GM19043 (cell line): Measurements from ENCODE around the gene SLC29A1.
"Not testable (repeated sequence)": the region's sequence is repeated elsewhere in the genome, so short reads cannot be mapped to it uniquely, and the experiment has no call there.

Source experiments
- ATAC-seq: cut with Tn5 transposase; IDR thresholded peaks from one replicate; pipeline ENCODE4 v1.9.1; 2021; ENCODE audit warnings: low read depth; ENCODE audit not compliant: unreplicated experiment

The SLC29A1 gene

GRCh38 chr6:44221291-44221960, 2.0 kb upstream of the SLC29A1 start:
- no peak for ATAC-seq

- no peak for ATAC-seq
These were observed 1.4 kb upstream of the SLC29A1 start for GRCh38 chr6:44221961-44222335.

GRCh38 chr6:44222486-44223318, 693 bp upstream of the SLC29A1 start:
- ATAC-seq: no peak

GRCh38 chr6:44224029-44224964, 902 bp downstream of the SLC29A1 start:
- ATAC-seq: peak; percentile 9

- ATAC-seq: no peak
These were observed 1.5 kb downstream of the SLC29A1 start for GRCh38 chr6:44224965-44225305.

- no peak for ATAC-seq
These were observed 2.4 kb downstream of the SLC29A1 start for GRCh38 chr6:44225579-44226325.

- no peak for ATAC-seq
These were observed 3.2 kb downstream of the SLC29A1 start for GRCh38 chr6:44226368-44227147.

- no peak for ATAC-seq
These were observed 3.9 kb downstream of the SLC29A1 start for GRCh38 chr6:44227148-44227793.

- ATAC-seq: no peak
These were observed 4.6 kb downstream of the SLC29A1 start for GRCh38 chr6:44228031-44228430.

GRCh38 chr6:44228433-44228832, 5.0 kb downstream of the SLC29A1 start:
- ATAC-seq: no peak

- no peak for ATAC-seq
These were observed 5.4 kb downstream of the SLC29A1 start for GRCh38 chr6:44228836-44229235.

GRCh38 chr6:44229376-44230033, 6.1 kb downstream of the SLC29A1 start:
- ATAC-seq: no peak

GRCh38 chr6:44230034-44230675, 6.8 kb downstream of the SLC29A1 start:
- no peak for ATAC-seq

GRCh38 chr6:44231426-44231825, 8.0 kb downstream of the SLC29A1 start:
- ATAC-seq: not testable (repeated sequence)

GRCh38 chr6:44232676-44233566, 9.5 kb downstream of the SLC29A1 start:
- ATAC-seq: no peak

- no peak for ATAC-seq
These were observed 10.2 kb downstream of the SLC29A1 start for GRCh38 chr6:44233567-44234100.
